ENCODE data around the gene WNT5A.

WNT5A gene

DNA sequence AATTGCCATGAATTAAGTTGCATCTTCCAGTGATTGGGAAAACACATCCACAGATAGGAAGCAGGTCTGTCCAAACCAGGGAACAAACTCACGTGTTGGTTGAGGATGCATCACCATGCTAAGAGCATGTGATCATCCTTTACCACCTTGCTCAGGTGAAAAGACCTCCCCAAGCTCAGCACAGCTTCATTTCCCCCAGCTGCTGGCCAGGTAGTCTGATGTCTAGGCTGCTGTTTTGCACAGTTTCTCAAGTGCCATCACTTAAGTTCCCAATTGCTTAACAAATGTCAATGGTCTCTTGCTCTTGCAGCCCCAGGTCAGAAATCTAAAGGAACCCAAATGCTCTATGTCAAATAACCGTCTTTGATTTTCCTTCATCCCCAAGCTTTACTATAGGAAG is 34.2 kb downstream of the WNT5A start:
- DNase-seq (ENCODE audit: extremely low read depth in 1 of 2, low read depth in 1 of 2), result no peak

DNA sequence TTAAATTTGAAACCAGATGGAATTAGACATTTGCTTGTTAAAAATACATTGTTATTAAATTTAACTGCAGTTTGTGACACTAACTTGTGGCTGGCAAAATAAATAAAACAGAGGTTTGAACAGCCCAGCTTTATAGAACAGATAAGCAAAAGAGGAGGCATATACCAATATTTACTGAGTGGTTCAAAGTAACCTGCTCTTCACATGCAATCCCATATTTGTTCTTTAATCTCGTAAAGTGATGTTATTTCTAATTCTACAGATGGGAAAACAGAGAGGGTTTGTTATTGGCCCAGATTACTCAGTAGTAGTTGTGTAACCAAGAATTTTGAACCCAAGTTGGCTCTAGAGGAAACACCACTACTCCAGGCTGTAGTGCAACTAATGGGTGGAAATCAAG is 37.6 kb downstream of the WNT5A start:
- DNase-seq (ENCODE audit: extremely low read depth in 1 of 2, low read depth in 1 of 2), result no peak

DNA sequence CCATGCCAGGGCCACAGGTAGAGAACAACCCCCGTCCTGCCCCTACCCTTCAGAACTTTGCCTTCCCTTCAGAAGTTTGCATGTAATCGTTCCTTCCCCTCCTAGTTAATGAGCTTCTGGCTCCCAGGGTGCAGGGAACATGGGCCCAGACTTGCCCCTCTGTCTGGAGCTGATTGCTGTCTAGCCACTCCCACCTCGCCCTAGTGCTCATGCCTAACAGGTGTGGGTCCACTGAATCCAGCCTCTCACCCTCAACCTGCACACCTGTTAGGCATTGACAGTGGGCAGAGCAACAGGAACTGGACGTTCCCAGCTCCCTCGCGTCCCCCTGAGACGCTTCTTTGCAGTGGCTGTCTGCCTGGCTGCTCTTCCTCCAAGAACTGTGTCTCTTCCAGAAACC is 40.3 kb downstream of the WNT5A start:
- DNase-seq (ENCODE audit: extremely low read depth in 1 of 2, low read depth in 1 of 2), result no peak

DNA sequence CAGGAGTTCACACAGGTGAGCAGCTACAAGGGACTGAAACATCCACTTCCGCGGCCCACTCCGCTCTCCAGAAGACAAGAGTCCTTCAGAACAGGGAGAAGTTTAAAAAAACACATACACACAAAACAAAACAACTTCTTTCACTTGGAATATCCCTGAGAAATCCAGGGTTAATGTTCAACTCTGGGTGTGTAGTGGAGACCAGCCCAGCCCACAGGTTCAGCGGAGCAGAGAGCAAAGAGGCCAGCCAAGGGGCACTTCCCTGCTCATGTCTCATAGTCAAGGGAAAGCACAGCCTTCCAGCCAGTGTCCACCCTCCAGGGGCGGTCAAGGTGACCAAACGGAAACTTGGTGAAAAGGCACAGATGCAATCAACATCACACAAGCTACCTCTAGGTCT is 41.6 kb downstream of the WNT5A start:
- no peak for DNase-seq (ENCODE audit: extremely low read depth in 1 of 2, low read depth in 1 of 2)

DNA sequence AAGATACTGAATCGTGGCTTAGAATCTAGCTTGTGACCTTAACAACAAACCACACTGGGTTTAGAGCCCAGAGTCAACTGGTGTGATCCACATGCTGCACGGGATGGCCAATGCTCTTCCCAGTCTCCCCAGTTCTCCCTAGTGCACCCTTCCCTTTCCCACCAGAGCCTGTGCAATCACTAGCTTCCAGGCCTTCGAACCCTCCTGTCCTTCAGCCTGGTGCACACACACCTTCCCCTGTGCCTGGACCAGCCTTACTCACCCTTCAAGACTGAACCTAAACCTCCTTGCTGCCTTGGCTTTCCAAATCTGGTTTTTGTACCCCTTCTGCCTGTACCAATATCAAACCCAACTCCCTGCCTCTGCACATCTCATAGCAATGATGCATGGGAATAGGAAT is 43.8 kb downstream of the WNT5A start:
- no peak for DNase-seq (ENCODE audit: extremely low read depth in 1 of 2, low read depth in 1 of 2)

DNA sequence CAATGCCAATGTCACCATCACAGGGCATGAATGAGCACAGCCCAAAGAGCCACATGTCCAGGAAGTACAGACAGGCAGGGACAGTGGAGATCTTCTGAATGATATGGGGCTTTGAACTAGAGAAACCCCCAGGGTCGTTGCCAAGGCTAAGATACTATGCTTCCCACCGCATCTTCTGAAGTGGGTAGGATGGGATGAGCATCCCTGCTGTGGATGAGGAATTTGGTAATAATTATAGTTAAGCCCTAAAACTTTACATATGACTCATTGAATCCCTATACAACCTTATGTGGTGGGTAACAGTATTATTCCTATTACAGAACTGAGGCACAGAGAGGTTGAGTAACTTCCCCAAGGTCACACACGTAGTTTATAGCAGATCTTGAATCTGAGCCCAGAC is 44.2 kb downstream of the WNT5A start:
- no peak for DNase-seq (ENCODE audit: extremely low read depth in 1 of 2, low read depth in 1 of 2)

DNA sequence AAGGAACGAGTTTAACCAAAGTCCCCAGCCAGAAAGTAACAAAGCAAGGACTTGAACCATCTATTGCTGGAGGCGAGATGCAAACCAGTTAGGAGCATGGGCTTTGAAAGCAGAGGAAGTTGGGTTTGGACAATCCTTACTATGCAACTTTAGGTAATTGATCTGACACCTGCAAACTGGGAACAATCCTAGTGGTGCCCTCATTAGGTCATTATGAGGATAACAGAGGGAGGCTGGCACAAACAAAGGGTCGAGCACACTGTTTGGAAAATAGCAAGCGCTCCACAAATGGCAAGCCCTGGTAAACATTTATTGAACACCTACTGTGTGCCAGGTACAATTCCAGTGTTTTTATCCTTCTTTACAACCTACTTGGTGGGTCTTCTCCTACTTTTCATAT is 45.6 kb downstream of the WNT5A start:
- no peak for DNase-seq (ENCODE audit: extremely low read depth in 1 of 2, low read depth in 1 of 2)

DNA sequence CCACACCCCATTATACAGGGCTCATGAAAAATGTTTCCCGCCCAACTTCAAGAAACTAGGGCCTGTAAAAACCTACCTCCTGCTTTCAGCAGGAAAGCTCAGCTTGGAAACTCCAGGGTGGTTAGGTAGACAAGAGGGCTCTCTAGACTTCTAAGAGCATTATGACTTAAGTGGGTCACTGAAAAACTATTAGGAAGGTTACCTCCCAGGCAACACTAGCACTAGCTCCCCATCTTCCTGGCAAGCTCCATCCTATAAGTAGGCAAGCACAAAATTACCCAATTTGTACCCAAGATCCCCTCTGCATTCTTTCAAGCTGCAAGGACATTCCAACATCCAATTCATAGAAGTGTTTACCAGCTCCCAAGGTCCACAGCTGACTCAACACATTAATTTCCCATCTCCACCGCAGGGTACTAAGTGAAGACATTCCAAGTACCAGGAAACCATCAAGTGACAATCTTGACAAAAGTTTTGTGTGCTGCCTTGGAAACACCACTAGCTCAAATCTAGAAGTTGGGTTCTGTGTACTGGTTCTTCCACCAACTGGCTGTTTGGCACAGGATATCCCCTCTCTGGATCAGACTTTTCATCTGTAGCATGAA is 46.9 kb downstream of the WNT5A start:
- DNase-seq (ENCODE audit: extremely low read depth in 1 of 2, low read depth in 1 of 2), result no peak

DNA sequence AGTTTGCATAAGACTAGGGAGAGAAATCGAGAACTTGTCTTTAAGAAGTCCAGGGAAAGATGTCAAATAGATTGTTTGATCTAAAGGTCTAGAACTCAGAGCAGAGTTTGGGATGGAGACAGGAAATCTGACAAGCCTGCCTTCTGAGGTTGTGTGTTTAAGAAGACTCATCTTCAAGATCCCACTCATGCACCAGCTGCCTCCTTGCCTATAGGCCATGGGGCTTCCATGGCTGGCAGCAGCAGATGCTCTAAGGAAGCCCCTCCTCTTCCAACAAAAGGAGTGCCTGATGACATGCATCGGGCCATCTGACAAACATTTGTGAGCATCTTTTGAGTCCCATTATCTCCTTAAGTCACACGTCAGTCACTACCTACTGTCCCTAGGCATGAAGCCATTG is 47.4 kb downstream of the WNT5A start:
- no peak for DNase-seq (ENCODE audit: extremely low read depth in 1 of 2, low read depth in 1 of 2)

DNA sequence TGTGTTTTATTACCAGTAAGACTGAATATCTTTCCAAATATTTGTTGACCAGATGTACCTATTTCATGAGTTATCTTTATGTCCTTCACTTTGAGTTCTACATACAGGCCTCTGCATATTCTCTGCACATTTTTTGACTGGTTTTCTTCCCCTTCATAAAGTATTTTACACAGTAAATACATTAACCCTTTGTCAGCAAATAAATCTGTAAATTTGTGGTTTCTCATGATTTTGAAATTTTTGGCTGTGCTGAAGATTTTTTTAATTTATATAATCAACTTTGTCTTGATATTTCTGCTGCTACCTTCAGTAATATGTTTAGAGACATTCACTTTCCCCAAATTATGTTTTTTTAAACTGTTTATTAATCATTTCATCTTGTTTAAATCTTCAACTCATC is 50.5 kb downstream of the WNT5A start:
- no peak for DNase-seq (ENCODE audit: extremely low read depth in 1 of 2, low read depth in 1 of 2)

DNA sequence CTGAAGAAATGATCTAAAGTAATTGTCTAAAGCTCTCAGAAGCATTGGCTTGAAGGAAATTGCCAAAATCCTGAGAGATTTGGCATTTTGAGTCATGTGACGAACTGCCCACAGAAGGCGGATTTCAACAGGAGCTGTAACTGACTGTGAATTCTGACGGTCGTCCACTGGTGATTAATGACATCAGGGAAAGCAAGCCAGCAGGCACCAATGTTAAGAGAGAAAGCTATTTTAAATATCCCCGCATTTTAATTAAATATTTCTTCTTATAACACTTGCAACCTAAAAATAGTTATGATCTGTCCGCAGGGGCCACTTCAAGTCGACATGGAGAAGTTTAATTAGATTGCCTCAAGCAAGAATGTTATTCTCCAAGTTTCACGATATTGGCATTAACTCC is 51.6 kb downstream of the WNT5A start:
- DNase-seq (ENCODE audit: extremely low read depth in 1 of 2, low read depth in 1 of 2), result no peak

DNA sequence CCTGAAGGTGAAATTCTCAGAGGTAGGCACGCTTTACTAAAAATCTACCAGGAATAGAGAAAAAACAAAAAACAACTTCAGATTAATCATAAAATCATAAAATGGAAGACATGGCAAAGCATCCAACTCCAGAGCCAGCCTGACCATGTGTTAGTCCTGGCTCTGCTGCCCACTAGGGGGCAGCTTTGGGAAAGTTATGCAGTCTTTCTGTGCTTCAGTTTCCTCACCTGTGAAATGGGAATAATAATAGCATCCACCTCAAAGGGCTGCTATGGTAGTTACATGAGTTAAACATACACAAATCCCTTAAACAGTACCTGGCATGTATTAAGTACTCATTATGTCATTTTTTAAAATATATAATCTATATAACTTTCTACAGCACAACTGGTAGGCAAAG is 52.3 kb downstream of the WNT5A start:
- no peak for DNase-seq (ENCODE audit: extremely low read depth in 1 of 2, low read depth in 1 of 2)

DNA sequence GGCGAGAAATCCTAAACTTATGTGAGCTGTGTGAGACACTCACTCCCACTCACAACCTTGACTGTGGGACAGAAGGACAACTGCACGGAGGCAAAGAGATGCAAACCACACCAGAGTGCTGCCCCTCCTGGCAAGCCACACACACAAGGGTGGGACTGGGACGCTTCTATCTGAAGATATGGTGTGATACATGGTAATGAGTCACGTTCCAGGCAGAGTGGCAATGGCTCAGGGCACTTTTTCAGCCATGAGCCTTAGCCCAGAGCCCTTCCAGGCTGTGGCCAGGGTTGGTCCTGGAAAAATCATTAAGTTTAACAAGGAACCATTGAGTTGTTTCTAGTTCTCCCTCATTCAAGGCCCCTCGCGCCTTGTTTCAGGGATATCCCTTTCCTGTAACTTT is 56.1 kb downstream of the WNT5A start:
- DNase-seq (ENCODE audit: extremely low read depth in 1 of 2, low read depth in 1 of 2), result no peak

DNA sequence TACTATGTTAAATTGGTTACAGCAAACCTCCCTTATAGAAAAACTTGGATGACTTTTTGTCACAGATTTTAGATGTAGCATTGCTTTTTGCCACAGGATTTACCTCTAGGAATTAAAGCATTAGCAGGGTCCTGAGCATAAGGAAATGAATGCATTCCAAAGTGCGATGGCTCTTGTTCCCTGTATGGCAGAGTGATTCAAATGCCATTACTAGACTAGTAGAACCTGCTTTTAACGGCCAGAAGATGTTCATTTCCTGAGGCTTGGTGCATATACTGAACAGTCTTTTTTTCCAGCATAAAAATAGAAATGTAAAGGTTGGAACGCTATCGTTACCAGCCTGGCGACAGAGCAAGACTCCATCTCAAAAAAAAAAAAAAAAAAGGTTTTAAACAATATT is 59.4 kb downstream of the WNT5A start:
- DNase-seq (ENCODE audit: extremely low read depth in 1 of 2, low read depth in 1 of 2), result no peak

DNA sequence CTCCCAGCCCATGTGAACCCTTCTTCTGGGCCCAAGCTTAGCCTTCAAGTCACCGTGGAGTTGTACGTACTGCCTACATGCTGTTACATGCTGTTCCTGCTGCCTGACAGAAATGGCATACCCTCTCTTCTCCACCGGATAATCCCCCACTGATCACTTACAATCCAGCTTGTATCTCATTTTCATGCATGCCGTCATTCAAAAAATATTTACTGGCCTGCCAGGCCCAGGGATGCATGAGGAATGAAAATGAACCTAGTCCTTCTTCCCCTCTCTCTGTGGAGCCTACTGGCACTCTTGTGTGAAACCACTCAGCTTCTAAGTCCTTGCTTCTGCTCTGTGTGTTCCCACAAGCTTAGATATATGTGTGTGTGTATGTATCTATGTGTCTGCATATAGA is 60.6 kb downstream of the WNT5A start:
- DNase-seq (ENCODE audit: extremely low read depth in 1 of 2, low read depth in 1 of 2), result no peak

DNA sequence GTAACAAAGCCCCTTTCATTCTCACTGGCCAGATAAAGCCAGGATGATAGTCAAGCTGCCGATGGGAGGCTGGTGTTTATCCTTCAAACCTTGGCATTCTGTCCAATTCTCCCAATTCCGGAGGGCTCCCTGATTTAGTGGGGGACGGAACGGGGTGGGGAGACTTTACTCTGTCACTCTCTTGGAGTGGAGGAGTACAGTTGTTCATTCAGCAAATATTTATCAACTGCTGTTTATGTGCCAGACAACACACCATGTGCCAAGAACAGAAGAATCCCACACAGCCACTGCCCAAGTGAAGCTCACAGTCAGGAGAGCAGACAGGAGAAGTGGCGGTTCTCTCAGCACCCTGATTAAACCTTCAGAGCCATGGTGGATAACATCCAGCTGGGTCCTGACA is 63.3 kb downstream of the WNT5A start:
- DNase-seq (ENCODE audit: extremely low read depth in 1 of 2, low read depth in 1 of 2), result no peak

DNA sequence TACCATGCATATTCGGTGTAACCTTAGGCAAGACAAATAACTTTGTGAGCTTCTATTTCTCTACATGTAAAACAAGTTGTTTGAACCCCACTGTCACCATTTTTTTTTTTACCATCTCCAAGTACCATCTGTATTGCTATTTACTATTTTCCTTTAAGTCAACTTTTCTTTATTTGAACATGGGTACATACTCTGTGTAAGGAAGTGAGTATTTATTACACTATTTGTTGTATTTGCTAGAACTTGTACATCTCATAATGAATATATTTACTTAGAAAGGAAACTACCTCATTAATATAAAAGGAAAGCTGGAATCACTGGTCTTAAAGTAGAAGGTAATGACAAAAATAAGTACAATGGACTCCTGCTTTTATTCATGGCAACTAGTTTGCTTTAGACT is 69.9 kb downstream of the WNT5A start:
- DNase-seq (ENCODE audit: extremely low read depth in 1 of 2, low read depth in 1 of 2), result no peak

DNA sequence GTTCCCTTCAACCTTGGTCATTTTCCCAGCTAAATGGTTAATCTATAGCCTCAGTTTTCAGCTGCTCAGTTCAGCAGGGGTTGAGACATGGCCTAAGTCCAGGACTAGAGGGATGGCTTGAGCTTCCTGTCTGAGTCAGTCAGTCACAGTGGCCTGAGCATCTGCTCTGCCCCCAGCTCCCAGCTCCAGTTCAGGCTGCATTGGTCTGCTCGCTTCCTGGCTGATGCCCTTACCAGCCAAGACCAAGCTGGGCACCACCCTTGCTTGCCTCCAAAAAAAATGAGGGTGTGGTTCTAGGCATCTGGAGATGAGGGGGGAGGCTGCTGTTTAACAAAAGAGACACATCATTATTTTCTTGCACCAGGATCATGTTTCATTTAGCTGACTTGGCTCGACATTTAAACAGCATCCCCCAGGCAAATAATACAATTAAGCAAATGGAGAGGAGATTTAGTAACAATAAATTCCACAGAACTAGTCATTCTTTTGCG is 70.7 kb downstream of the WNT5A start:
- DNase-seq (ENCODE audit: extremely low read depth in 1 of 2, low read depth in 1 of 2), result no peak
